H1 (cell line): ENCODE data around the gene LRTM1. TPM values are rescaled to one million over a fixed set of nuclear protein-coding genes. Genes with fewer than 3 reads are reported as not detected.

Source experiments
- CTCF ChIA-PET: fragments of 300-600 bp; sonication (Branson Sonifier 250); formaldehyde crosslinking; loops from one replicate; lab custom pipeline; 2021; ENCODE audit not compliant: partially characterized antibody; lab: Charles Lee
- POLR2A ChIA-PET: fragments of 300-600 bp; sonication (Branson Sonifier 250); formaldehyde crosslinking; loops from one replicate; lab custom pipeline; 2021; ENCODE audit warnings: inconsistent platforms; ENCODE audit not compliant: partially characterized antibody; lab: Charles Lee
- DNase-seq, 2 experiments: peaks; one replicate each; pipeline versions ENCODE4 v3.0.0 to v3.0.0-alpha.2; 2010 to 2022; ENCODE audit warnings: low spot score in 2 of 2, low read depth in 1 of 2, mixed read lengths in 1 of 2
- FAIRE-seq: peaks from 2 replicates; lab custom pipeline; 2011; peaks lifted over from hg19 to GRCh38; lab: Jason Lieb, UNC
- H2AFZ ChIP-seq: 2 replicates; pipeline ENCODE4 v1.8.1; 2012; ENCODE audit warnings: low read length, inconsistent platforms
- H2AK5ac ChIP-seq: 2 replicates; pipeline ENCODE4 v1.6.1; 2013; ENCODE audit warnings: low read depth, low read length
- H2BK120ac ChIP-seq: replicated peaks from 2 replicates; pipeline ENCODE3; 2013; ENCODE audit warnings: low read depth, low read length, inconsistent platforms
- H2BK12ac ChIP-seq: 2 replicates; pipeline ENCODE4 v1.6.1; 2013; ENCODE audit warnings: low read depth, low read length
- H2BK15ac ChIP-seq: 2 replicates; pipeline ENCODE4 v1.6.1; 2013; ENCODE audit warnings: low read length
- H2BK20ac ChIP-seq: 2 replicates; pipeline ENCODE4 v1.6.1; 2013; ENCODE audit warnings: low read length
- H2BK5ac ChIP-seq: 2 replicates; pipeline ENCODE4 v1.6.1; 2013; ENCODE audit warnings: low read depth, low read length
- H3K14ac ChIP-seq: 2 replicates; pipeline ENCODE4 v1.6.1; 2013; ENCODE audit warnings: inconsistent platforms; ENCODE audit not compliant: insufficient read length
- H3K18ac ChIP-seq: 2 replicates; pipeline ENCODE4 v1.6.1; 2013; ENCODE audit warnings: low read length; ENCODE audit errors: extremely low read depth
- H3K23ac ChIP-seq: 2 replicates; pipeline ENCODE4 v1.6.1; 2013; ENCODE audit warnings: inconsistent platforms; ENCODE audit not compliant: insufficient read length
- H3K23me2 ChIP-seq: 2 replicates; pipeline ENCODE4 v1.6.1; 2013; ENCODE audit warnings: low read depth, low read length
- H3K27ac ChIP-seq: 2 replicates; pipeline ENCODE4 v1.6.1; 2011; ENCODE audit warnings: low read depth, low read length, inconsistent platforms
- H3K27me3 ChIP-seq, 4 experiments: replicated peaks in 1 of 4; 1 replicate in 1 of 4; 2 replicates in 3 of 4; pipeline versions ENCODE4 v1.6.1 to v1.8.1; 2011 to 2013; ENCODE audit warnings: low read length in 3 of 4, mild to moderate bottlenecking in 3 of 4, inconsistent platforms in 2 of 4, mixed read lengths in 2 of 4, moderate library complexity in 1 of 4; ENCODE audit not compliant: control insufficient read depth in 3 of 4, insufficient read depth in 3 of 4; ENCODE audit errors: extremely low read depth in 1 of 4
- H3K36me3 ChIP-seq, 4 experiments: 2 replicates each; pipeline versions ENCODE4 v1.6.1 to v1.8.1; 2011 to 2013; ENCODE audit warnings: mild to moderate bottlenecking in 4 of 4, low read length in 3 of 4, moderate library complexity in 2 of 4, control low read depth in 1 of 4, inconsistent platforms in 1 of 4; ENCODE audit not compliant: insufficient read depth in 4 of 4, control insufficient read depth in 2 of 4
- H3K4ac ChIP-seq: replicated peaks from 2 replicates; pipeline ENCODE3; 2013; ENCODE audit warnings: low read length, low read depth, mixed read lengths, inconsistent platforms; ENCODE audit not compliant: insufficient read length
- H3K4me1 ChIP-seq, 4 experiments: replicated peaks in 1 of 4; 1 replicate in 1 of 4; 2 replicates in 3 of 4; pipeline versions ENCODE4 v1.6.1 to v1.8.1; 2011 to 2013; ENCODE audit warnings: low read length in 3 of 4, inconsistent platforms in 2 of 4, mixed read lengths in 1 of 4; ENCODE audit not compliant: insufficient read depth in 4 of 4, control insufficient read depth in 3 of 4
- H3K4me2 ChIP-seq, 2 experiments: 2 replicates each; pipeline versions ENCODE4 v1.6.1 to v1.8.1; 2011 to 2013; ENCODE audit warnings: low read depth in 2 of 2, low read length in 2 of 2, control low read depth in 1 of 2, inconsistent platforms in 1 of 2, mild to moderate bottlenecking in 1 of 2; ENCODE audit not compliant: insufficient read depth in 1 of 2
- H3K4me3 ChIP-seq, 4 experiments: fragments of 200-600, 300-600 bp in 1 of 4; sonication (generic), shearing (Covaris generic), sonication (Bioruptor Twin) in 1 of 4; 2 replicates each; pipeline versions ENCODE4 v1.5.1 to v1.8.1; 2011 to 2016; ENCODE audit warnings: low read length in 4 of 4, low read depth in 3 of 4, control low read depth in 2 of 4, inconsistent platforms in 2 of 4, mild to moderate bottlenecking in 2 of 4, mixed read lengths in 1 of 4, moderate library complexity in 1 of 4; ENCODE audit not compliant: insufficient read depth in 2 of 4; ENCODE audit errors: extremely low read depth in 1 of 4
- H3K56ac ChIP-seq: replicated peaks from 2 replicates; pipeline ENCODE3; 2013; ENCODE audit warnings: low read depth, mild to moderate bottlenecking, mixed read lengths, low read length, inconsistent platforms; ENCODE audit not compliant: insufficient read length
- H3K79me1 ChIP-seq: 2 replicates; pipeline ENCODE4 v1.6.1; 2013; ENCODE audit warnings: low read depth, low read length, control low read depth
- H3K79me2 ChIP-seq, 2 experiments: 2 replicates each; pipeline versions ENCODE4 v1.6.1 to v1.8.1; 2012 to 2013; ENCODE audit warnings: low read length in 2 of 2, mild to moderate bottlenecking in 2 of 2, inconsistent platforms in 1 of 2; ENCODE audit not compliant: insufficient read depth in 2 of 2, control insufficient read depth in 1 of 2
- H3K9ac ChIP-seq, 4 experiments: replicated peaks in 1 of 4; 1 replicate in 1 of 4; 2 replicates in 3 of 4; pipeline versions ENCODE4 v1.6.1 to v1.8.1; 2011 to 2013; ENCODE audit warnings: low read depth in 3 of 4, low read length in 3 of 4, control low read depth in 2 of 4, mild to moderate bottlenecking in 2 of 4, moderate library complexity in 2 of 4, inconsistent platforms in 1 of 4; ENCODE audit errors: extremely low read depth in 1 of 4
- H3K9me3 ChIP-seq, 2 experiments: 2 replicates each; pipeline versions ENCODE4 v1.6.1 to v1.8.1; 2012 to 2013; ENCODE audit warnings: mild to moderate bottlenecking in 2 of 2, moderate library complexity in 2 of 2, control low read depth in 1 of 2, inconsistent platforms in 1 of 2, low read depth in 1 of 2, low read length in 1 of 2, mixed read lengths in 1 of 2; ENCODE audit not compliant: insufficient read depth in 2 of 2
- H4K20me1 ChIP-seq, 2 experiments: replicated peaks in 1 of 2; 2 replicates each; pipeline versions ENCODE3 to v1.8.1; 2011 to 2013; ENCODE audit warnings: inconsistent platforms in 2 of 2, low read length in 2 of 2, mild to moderate bottlenecking in 1 of 2; ENCODE audit not compliant: insufficient read depth in 2 of 2, control insufficient read depth in 1 of 2
- H4K5ac ChIP-seq: 2 replicates; pipeline ENCODE4 v1.6.1; 2013; ENCODE audit warnings: low read length, low read depth, mixed read lengths, inconsistent platforms; ENCODE audit not compliant: insufficient read length
- H4K8ac ChIP-seq: 2 replicates; pipeline ENCODE4 v1.8.0; 2013; ENCODE audit warnings: mild to moderate bottlenecking, moderate library complexity, low read length, inconsistent platforms; ENCODE audit not compliant: insufficient read depth; ENCODE audit errors: extremely low read depth
- H4K91ac ChIP-seq: replicated peaks from 2 replicates; pipeline ENCODE3; 2013; ENCODE audit warnings: low read length, mixed read lengths, inconsistent platforms; ENCODE audit not compliant: insufficient read length
- CBX8 ChIP-seq: fragments of 300-800, 300-1000 bp; sonication (generic); IDR thresholded peaks from 2 replicates; pipeline ENCODE4 v1.7.1; 2016; ENCODE audit warnings: low read depth, low read length, borderline replicate concordance
- CHD1 ChIP-seq: IDR thresholded peaks from 2 replicates; pipeline ENCODE4 v1.6.1; 2012; ENCODE audit warnings: low read depth, low read length, improper control_type of control experiment
- CTBP2 ChIP-seq: IDR thresholded peaks from 2 replicates; pipeline ENCODE4 v1.7.0; 2011; ENCODE audit warnings: borderline replicate concordance, mild to moderate bottlenecking, moderate library complexity, mixed read lengths, low read length; ENCODE audit not compliant: insufficient read depth, insufficient read length
- EGR1 ChIP-seq: IDR thresholded peaks from 2 replicates; pipeline ENCODE4 v1.6.1; 2011; ENCODE audit warnings: low read depth, low read length, borderline replicate concordance
- FOSL1 ChIP-seq: IDR thresholded peaks from 2 replicates; pipeline ENCODE4 v1.6.1; 2011; ENCODE audit warnings: mild to moderate bottlenecking, low read depth, low read length, moderate library complexity; ENCODE audit not compliant: insufficient read depth
- GABPA ChIP-seq: IDR thresholded peaks from 2 replicates; pipeline ENCODE4 v1.6.1; 2011; ENCODE audit warnings: mild to moderate bottlenecking, low read length, moderate library complexity, borderline replicate concordance; ENCODE audit not compliant: insufficient read depth
- KDM5A ChIP-seq: fragments of 200-600 bp; IDR thresholded peaks from 2 replicates; pipeline ENCODE4 v1.7.1; 2012; ENCODE audit warnings: mild to moderate bottlenecking, low read length, inconsistent platforms, mixed read lengths
- SP4 ChIP-seq: IDR thresholded peaks from 2 replicates; pipeline ENCODE4 v1.6.1; 2012; ENCODE audit warnings: low read length, inconsistent platforms
- SUZ12 ChIP-seq: fragments of 200-600 bp; sonication (generic); IDR thresholded peaks from 2 replicates; pipeline ENCODE4 v1.6.1; 2012; ENCODE audit warnings: mild to moderate bottlenecking, inconsistent platforms, low read length, moderate library complexity, mixed read lengths
- TEAD4 ChIP-seq: IDR thresholded peaks from 2 replicates; pipeline ENCODE4 v1.6.1; 2012; ENCODE audit warnings: low read depth, low read length, inconsistent platforms, mixed read lengths
- YY1 ChIP-seq: IDR thresholded peaks from 2 replicates; pipeline ENCODE4 v1.6.1; 2011; ENCODE audit warnings: low read depth, mild to moderate bottlenecking, low read length
- WGBS, 2 experiments: shearing (Covaris generic) in 1 of 2; methylation state at CpG; one replicate each; pipeline versions ENCODE4 v1.1.6 to v1.1.7; 2013 to 2015; ENCODE audit warnings: low lambda C conversion rate in 2 of 2, mixed read lengths in 2 of 2, inconsistent platforms in 1 of 2, low coverage in 1 of 2, missing lambda C conversion rate in 1 of 2; ENCODE audit not compliant: insufficient replicate concordance in 2 of 2, insufficient coverage in 1 of 2, insufficient read length in 1 of 2; ENCODE audit errors: extremely low coverage in 1 of 2, missing lambda C conversion rate in 1 of 2; 5-methylcytosine and 5-hydroxymethylcytosine counted together
- polyA plus RNA-seq, 7 experiments: library from polyadenylated mRNA; depleted of rRNA in 3 of 7; stranded (reverse) in 5 of 7; unstranded in 2 of 7; fragments of >200 nt in 5 of 7; fragments of 200-250 nt in 2 of 7; gene quantifications; 1 replicate in 5 of 7; 2 replicates in 1 of 7; 4 replicates in 1 of 7; pipeline versions ENCODE4 v1.2.1 to v1.2.3, GENCODE V29; 2011 to 2013; ENCODE audit warnings: missing spikeins in 2 of 7, mixed read lengths in 2 of 7
- total RNA-seq: library from RNA; stranded (reverse); fragmentation: NEBNext Ultra II Directional; extraction: Animal tissue kit (Norgen Biotek cat#: 25700); gene quantifications from 2 replicates; pipeline ENCODE4 v1.2.1, GENCODE V29; 2021
- TF ChIP-seq, protein P1 (sequence below): IDR thresholded peaks from 2 replicates; pipeline ENCODE4 v1.6.1; 2012; ENCODE audit warnings: inconsistent platforms

Gene LRTM1
- total and polyA plus RNA-seq, 2 of the 8 experiments (the other 6 are each of a cell fraction or from before 2014, with no cell fraction given) = not detected

DNA sequence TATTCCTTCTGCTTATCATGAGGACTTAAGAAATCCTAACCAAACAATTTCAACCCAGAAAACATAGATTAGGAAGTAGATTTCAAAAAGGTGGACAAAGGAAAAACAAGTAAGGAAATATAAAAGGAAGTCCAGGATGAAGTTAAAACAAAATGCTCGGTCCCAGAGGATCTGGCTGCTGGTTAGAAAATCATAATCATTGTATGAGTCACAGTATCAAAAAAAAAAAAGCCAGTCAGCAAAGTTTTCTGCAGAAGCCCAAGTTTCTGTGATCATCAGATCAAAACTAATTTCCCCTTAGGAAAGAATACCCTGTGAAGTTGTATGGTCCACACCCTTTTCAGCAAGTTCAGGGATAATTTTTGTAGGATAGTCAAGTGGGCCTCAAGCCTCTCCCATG lies 43.0 kb upstream of the LRTM1 start:
- TF ChIP-seq CHD1 = no peak
- TF ChIP-seq YY1 = no peak
- TF ChIP-seq GABPA = no peak
- no peak for TF ChIP-seq SP4
- TF ChIP-seq FOSL1 = no peak
- TF ChIP-seq KDM5A = no peak
- no peak for TF ChIP-seq SUZ12
- TF ChIP-seq EGR1 = no peak
- TF ChIP-seq TEAD4 = no peak
- no peak for TF ChIP-seq CTBP2
- no peak for TF ChIP-seq CBX8
- TF ChIP-seq, protein P1, sequence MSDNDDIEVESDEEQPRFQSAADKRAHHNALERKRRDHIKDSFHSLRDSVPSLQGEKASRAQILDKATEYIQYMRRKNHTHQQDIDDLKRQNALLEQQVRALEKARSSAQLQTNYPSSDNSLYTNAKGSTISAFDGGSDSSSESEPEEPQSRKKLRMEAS = no peak
- no peak overlapping the region for H2AFZ ChIP-seq
- H2BK20ac ChIP-seq = no peak overlapping the region

More for the DNA sequence above, 43.0 kb upstream of the LRTM1 start:
- Histone ChIP-seq H4K5ac (no peak overlapping the region), H3K79me1 (no peaks in the 10 kb centered on the region), H3K14ac (no peak overlapping the region), H3K36me3 (no peaks in the 10 kb centered on the region), H3K4me2 (no peak overlapping the region), H4K8ac (no peak overlapping the region), H3K9me3 (no peaks in the 10 kb centered on the region), H3K4me3 (no peak overlapping the region), H4K91ac (no peak overlapping the region), H3K9ac (no peak overlapping the region), H3K4me1 (peaks cover 0 to 4% (median 2%) of the 10 kb centered on the region in 4 experiments; a peak in 2 of 7 replicates), H2BK120ac (no peak overlapping the region), H3K79me2 (no peaks in the 10 kb centered on the region), H2BK5ac (no peak overlapping the region), H3K4ac (no peak overlapping the region), H2BK12ac (no peak overlapping the region), H4K20me1 (no peaks in the 10 kb centered on the region), H3K18ac (no peak overlapping the region), H3K27ac (no peak overlapping the region), H3K27me3 (no peaks in the 10 kb centered on the region), H3K23ac (no peak overlapping the region), H3K56ac (no peak overlapping the region), H2BK15ac (no peak overlapping the region), H3K23me2 (no peaks in the 10 kb centered on the region; the same call in 1 of the 2 replicates), H2AK5ac (no peak overlapping the region)
- CTCF ChIA-PET = no interaction called here
- DNase-seq (no peak), FAIRE-seq (no peak)
- WGBS, 2 experiments = 100% methylated on average over 1 of the region's 1 CpG; no CpG with 5 or more reads in 1 of the 2 experiments
- POLR2A ChIA-PET = no interaction called here
